Measurements from ENCODE around the gene S100A8. TPM values are rescaled to one million over a fixed set of nuclear protein-coding genes. Genes with fewer than 3 reads are reported as not detected.
"Not testable (repeated sequence)": the region's sequence is repeated elsewhere in the genome, so short reads cannot be mapped to it uniquely, and the experiment has no call there.

S100A8 gene
- total and polyA plus RNA-seq, 11 donors, result 6.0 to 199 (median 32.3) TPM

- no peaks in the 10 kb centered on the region for H3K36me3 ChIP-seq
- no peak for TF ChIP-seq CTCF (IDR thresholded peaks at IDR 0.05)
- TF ChIP-seq POLR2A (IDR thresholded peaks at IDR 0.05), result no peak
- no peak for DNase-seq
- H3K27ac ChIP-seq, result no peak overlapping the region
- WGBS, 4 donors, result 67 to 75% (median 72%) methylated on average over 7 of the region's 7 CpGs
- intact Hi-C loops (cut with DNase I), result loop anchor here in 1 of 10 donors (10.0 kb wide), 1 partner anchor 407 kb away; no protein-coding TSS in a partner anchor
- H3K4me3 ChIP-seq, result no peak overlapping the region
- H3K9me3 ChIP-seq, result no peaks in the 10 kb centered on the region
- peaks cover 0 to 10% (median 0%) of the 10 kb centered on the region in 12 donors for H3K4me1 ChIP-seq
- peaks cover 0 to 48% (median 14%) of the 10 kb centered on the region in 9 donors for H3K27me3 ChIP-seq
- no peak for ATAC-seq
Measured at GRCh38 chr1:153347856-153348255, 43.0 kb downstream of the S100A8 start.

GRCh38 chr1:153347049-153347448 is 43.8 kb downstream of the S100A8 start:
- not testable (repeated sequence) for H3K9me3 ChIP-seq, H3K36me3 ChIP-seq, ATAC-seq, H3K4me3 ChIP-seq, H3K27ac ChIP-seq, DNase-seq
- Histone ChIP-seq H3K4me1 (peaks cover 0 to 10% (median 0%) of the 10 kb centered on the region in 12 donors), H3K27me3 (peaks cover 0 to 47% (median 14%) of the 10 kb centered on the region in 9 donors)
- intact Hi-C loops (cut with DNase I), result loop anchor here in 1 of 10 donors (10.0 kb wide), 1 partner anchor 408 kb away; no protein-coding TSS in a partner anchor
- 60 to 71% (median 65%) methylated on average over 14 of the region's 14 CpGs for WGBS, 4 donors

- no peak for TF ChIP-seq POLR2A (IDR thresholded peaks at IDR 0.05)
Measured at GRCh38 chr1:153346077-153346723, 44.7 kb downstream of the S100A8 start.

GRCh38 chr1:153345187-153346076 is 45.4 kb downstream of the S100A8 start:
- TF ChIP-seq CTCF (IDR thresholded peaks at IDR 0.05), result no peak
- TF ChIP-seq POLR2A (IDR thresholded peaks at IDR 0.05), result no peak
- intact Hi-C loops (cut with DNase I), result loop anchor here in 1 of 10 donors (10.0 kb wide), 1 partner anchor 409 kb away; no protein-coding TSS in a partner anchor
- no peak for DNase-seq

More at GRCh38 chr1:153346077-153346723, 44.7 kb downstream of the S100A8 start:
- H3K27me3 ChIP-seq, result peaks cover 0 to 38% (median 10%) of the 10 kb centered on the region in 9 donors
- DNase-seq (no peak), ATAC-seq (no peak)
- H3K27ac ChIP-seq, result no peak overlapping the region
- H3K4me1 ChIP-seq, result peaks cover 0 to 10% (median 0%) of the 10 kb centered on the region in 12 donors
- H3K9me3 ChIP-seq, result no peaks in the 10 kb centered on the region
- no peaks in the 10 kb centered on the region for H3K36me3 ChIP-seq
- no peak overlapping the region for H3K4me3 ChIP-seq
- WGBS, 4 donors, result 68 to 73% (median 71%) methylated on average over 6 of the region's 6 CpGs
- intact Hi-C loops (cut with DNase I), result loop anchor here in 1 of 10 donors (10.0 kb wide), 1 partner anchor 409 kb away; no protein-coding TSS in a partner anchor

GRCh38 chr1:153344718-153345025 is 46.2 kb downstream of the S100A8 start:
- Histone ChIP-seq H3K4me3 (no peak overlapping the region), H3K4me1 (peaks cover 0 to 10% (median 0%) of the 10 kb centered on the region in 12 donors), H3K9me3 (no peaks in the 10 kb centered on the region), H3K36me3 (no peaks in the 10 kb centered on the region), H3K27ac (no peak overlapping the region), H3K27me3 (peaks cover 0 to 30% (median 8%) of the 10 kb centered on the region in 9 donors)
- DNase-seq, result no peak
- intact Hi-C loops (cut with DNase I), result loop anchor here in 1 of 10 donors (10.0 kb wide), 1 partner anchor 410 kb away; no protein-coding TSS in a partner anchor
- WGBS, 4 donors, result 36 to 63% (median 54%) methylated on average over 3 of the region's 3 CpGs
- ATAC-seq, result peak in 2 of 4 donors; percentile 32 to 35
- TF ChIP-seq CTCF (IDR thresholded peaks at IDR 0.05), result no peak
- no peak for TF ChIP-seq POLR2A (IDR thresholded peaks at IDR 0.05)

More at GRCh38 chr1:153345187-153346076, 45.4 kb downstream of the S100A8 start:
- H3K9me3 ChIP-seq, result no peaks in the 10 kb centered on the region
- no peak overlapping the region for H3K27ac ChIP-seq
- no peak for ATAC-seq
- peaks cover 0 to 32% (median 8%) of the 10 kb centered on the region in 9 donors for H3K27me3 ChIP-seq
- no peak overlapping the region for H3K4me3 ChIP-seq
- no peaks in the 10 kb centered on the region for H3K36me3 ChIP-seq
- WGBS, 4 donors, result 80 to 86% (median 85%) methylated on average over 13 to 14 of the region's 14 CpGs
- peaks cover 0 to 10% (median 0%) of the 10 kb centered on the region in 12 donors for H3K4me1 ChIP-seq

Measured in heart left ventricle (tissue), 16 donors.